Measurements from ENCODE around the gene RENBP. TPM values are rescaled to one million over a fixed set of nuclear protein-coding genes. Genes with fewer than 3 reads are reported as not detected.

The RENBP gene
- 10 to 100 TPM; 61.3 to 75.0 TPM for total RNA-seq

DNA sequence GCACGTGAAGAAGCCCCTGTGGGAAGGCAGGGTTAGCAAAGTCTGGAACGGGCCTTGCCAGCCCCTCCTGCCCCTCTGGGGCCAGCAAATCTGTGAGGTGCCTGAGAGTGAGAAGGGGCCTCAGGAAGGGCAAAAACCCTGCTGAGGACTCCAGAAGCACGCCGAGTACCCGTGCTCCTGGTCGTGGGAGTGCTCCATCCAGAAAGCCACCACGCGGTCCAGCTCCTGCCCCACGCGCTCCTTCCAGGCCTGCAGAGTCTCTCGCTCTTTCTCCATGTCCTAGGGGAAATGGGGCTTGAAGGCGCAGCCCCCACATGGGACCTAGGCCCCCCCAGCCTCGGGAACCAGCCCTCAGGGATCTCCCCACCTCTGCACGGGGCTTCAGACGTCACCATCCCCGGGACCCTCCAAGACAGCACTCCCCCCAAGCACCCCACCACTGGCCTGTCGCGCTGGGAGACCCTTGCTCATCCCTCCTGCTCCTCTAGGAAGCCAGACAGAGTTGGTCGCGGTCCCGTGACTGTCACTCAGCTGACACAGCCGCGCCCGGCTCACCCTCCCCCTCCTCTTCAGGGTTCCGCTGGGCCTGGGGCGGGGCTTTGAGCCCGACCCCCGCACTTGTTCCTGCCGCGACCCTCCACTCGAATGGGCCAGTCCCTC is at the start of gene RENBP:
TSS of gene RENBP (minus strand) at position 504 of the 660 bp plus-strand sequence. CDS start at position 471, 33 bp downstream.

DNA sequence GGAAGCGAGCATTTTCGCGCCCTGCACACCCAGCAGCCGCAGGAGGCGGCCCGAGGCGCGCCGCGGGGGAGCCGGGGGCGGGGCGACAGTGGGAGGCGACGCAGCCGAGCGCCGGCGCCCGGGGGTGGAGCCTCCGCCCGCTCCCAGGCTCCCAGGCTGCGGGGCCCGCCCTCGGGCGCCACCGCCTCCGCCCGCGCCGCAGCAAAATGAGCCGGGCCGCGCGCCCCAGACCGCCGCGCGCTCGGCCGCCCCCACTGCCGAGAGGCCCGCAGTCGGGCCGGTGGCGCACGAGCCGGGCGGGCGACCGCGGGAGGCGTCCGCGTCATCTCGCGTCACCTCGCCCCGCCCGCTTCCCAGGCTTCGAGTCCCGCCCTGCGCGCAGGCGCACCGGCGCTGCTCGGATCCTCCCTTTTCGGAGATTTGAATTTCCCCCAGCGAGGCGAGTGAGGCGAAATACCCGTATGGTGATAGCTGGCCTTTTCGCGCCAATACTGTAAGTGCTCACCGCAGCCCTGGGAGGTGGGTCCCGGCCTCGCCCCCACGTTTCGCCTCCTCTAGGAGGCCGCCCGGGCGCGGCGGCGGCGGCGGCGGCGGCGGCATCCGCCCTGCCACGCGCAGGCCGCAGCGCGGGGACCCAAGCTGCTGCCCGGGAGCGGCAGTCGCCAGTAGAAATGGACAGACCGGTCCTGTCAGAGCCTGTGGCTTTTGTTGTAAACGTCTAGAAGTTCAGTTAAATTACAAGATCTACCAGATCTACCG is 28.1 kb upstream of the RENBP start, which contains the start of gene TMEM187:
TSS of gene TMEM187 (plus strand) at position 387 of the 759 bp plus-strand sequence. CDS start 9,309 bp downstream, outside the sequence.

DNA sequence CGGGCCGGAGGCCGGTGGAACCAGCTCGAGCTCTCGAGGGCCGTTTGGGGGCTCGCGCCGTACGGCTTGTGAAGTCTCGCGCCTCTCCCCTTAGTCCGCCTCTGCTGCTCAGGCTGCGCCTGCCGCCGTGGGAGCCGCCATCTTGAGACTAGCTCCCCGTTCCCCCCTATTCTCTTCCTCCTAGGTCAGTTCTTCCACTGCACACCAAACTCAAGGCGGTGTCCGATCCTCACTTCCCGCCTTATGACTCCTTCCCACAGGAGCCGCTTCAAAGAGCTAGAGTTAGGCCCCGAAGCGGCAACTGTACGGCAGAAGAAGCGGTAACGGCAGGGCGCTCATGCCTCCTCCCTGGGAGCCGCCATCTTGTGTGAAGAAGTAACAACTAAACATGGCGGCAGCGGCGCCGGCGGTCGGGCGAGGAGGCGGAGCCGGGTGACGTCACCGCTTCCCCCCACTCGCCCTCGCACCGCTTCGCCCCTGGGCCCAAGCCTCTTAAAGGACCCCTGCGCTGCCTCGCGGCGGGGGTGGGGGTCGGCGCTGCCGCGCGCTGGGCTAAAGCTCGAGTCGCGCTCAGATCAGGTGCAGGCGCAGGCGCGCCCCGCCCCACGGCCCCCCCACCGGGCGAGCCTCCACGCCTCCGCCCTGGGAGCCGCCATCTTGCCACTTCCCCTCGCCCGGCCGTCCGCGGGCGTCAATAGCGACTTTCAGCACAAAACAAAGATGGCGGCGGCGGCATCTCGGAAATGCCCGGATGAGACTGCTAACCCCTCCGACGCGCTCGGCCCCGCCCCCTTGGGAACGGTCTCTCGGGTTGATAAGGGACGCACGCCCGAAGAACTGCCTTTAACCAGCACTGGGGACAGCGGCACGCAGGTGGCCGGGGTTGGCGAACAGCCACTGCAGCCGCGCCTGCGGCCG is 27.3 kb upstream of the RENBP start, which contains the start of gene HCFC1:
TSS of gene HCFC1 (minus strand) at position 369 of the 918 bp plus-strand sequence. CDS start 978 bp downstream, outside the sequence.

DNA sequence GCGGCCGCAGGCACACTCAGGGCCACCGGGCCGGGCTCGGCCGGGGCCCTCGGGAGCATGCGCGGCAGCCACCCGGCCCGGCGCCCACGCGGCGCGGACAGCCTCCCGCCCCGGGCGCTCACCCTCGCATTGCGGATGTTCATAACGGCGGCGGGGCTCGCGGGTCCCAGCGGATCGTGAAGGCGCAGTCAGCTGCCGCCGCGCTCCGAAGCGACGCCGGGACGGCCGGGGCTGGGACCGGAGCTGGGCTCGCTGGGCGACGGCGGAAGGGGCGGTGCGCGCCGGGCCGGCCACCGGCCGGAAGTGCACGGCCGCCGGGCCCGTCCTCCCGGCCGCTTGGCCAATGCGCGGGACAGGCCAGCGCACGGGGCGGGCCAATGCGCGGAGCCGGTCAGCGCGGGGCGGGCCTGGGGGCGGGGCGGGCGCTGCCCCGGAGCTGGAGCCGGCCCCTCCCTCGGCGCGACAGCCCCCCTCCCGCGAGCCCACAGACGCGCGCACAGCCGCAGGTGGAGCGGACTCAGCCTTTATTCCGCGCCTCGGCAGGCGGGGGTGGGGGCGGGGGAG is 9.6 kb downstream of the RENBP start, which contains the start of gene NAA10:
TSS of gene NAA10 (minus strand) at position 276 of the 564 bp plus-strand sequence. CDS start at position 143, 133 bp downstream.

DNA sequence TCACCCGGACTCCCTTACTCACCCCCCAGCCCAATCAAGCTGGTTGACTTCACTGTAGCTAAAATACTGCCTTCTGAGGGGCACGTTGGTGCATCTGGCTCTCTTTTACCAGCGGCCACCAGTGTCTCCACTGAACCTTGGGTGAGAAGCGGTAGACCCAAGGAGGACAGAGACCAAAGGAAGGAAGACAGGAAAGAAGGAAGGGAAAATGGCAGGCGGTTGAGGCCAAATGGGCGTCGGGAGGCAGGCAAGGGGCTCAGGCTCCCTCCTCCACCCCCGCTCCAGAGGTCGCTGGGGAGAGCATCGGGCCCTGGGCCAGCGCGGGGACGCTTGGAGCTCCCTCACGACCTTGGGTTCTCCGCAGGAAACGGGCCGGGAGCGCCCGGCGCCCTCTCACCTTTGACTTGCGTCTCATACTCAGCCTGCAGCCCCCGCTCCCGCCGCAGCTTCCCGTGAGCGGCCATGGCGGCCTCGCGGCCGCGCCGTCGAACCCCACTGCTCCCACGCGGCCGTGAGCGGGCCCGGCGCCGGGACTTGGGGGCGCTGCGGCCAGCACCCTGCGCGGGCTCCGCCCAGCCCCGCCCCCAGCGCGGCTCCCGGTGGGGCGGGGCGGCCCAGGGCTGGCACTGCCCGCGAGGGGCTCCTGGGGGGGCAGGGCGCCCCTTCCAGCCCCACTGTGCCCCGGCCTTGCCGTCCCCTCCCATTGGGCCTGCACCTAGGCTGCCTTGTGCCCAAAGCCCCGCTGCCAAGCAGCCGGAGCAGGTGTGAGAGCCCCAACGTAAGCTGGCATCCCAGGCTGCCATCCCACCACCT is 18.5 kb downstream of the RENBP start, which contains the start of gene ARHGAP4:
TSS of gene ARHGAP4 (minus strand) at position 526 of the 813 bp plus-strand sequence. CDS start at position 464, 62 bp downstream.

DNA sequence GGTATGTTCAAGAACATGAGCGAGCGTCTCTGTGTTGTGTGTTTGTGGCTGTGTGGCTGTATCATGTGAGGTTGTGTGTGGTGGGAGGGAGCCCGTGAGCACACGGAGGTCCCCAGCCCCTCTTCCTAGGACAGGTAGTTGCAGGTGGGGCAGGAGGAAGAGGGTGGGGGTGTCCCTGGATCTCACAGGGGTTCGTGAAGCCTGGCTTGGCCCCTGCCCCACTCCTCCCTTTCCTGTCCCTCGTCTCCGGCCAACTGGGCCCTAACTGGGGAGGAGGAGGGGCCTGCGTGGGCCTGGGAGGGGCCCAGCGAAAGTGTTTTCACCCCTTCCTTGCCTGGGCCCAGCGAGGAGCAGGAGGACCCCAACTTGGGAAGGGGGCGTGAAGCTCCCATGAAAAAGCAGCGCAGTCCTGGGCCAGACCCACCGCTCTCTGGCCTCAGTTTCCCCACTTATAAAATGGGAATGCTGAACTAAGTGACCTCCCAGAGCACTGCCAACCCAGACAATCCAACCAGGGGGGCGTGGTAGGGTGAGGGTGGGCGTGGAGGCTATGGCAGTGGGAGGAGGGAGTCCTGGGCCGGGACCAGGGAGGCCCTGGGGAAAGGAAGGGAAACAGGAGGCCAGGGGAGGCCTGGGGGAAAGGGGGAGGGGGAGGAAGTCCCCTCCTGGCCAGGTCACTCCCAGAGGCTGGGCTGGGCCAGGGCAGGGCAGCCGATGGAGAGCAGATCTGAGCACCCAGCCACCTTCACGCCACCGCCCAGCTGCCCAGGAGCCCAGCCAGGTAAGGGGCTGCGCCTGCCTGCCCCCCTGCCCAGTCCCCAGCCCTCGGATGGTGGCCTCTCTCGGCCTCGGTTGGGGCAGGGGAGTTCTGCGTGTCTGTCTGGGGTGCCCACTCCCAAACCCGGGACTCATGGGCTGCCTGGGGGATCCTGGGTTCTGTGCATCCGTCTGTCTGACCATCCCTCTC is 40.2 kb downstream of the RENBP start, which contains the start of gene AVPR2:
TSS of gene AVPR2 (plus strand) at position 683 of the 967 bp plus-strand sequence. CDS start 473 bp downstream, outside the sequence.

DNA sequence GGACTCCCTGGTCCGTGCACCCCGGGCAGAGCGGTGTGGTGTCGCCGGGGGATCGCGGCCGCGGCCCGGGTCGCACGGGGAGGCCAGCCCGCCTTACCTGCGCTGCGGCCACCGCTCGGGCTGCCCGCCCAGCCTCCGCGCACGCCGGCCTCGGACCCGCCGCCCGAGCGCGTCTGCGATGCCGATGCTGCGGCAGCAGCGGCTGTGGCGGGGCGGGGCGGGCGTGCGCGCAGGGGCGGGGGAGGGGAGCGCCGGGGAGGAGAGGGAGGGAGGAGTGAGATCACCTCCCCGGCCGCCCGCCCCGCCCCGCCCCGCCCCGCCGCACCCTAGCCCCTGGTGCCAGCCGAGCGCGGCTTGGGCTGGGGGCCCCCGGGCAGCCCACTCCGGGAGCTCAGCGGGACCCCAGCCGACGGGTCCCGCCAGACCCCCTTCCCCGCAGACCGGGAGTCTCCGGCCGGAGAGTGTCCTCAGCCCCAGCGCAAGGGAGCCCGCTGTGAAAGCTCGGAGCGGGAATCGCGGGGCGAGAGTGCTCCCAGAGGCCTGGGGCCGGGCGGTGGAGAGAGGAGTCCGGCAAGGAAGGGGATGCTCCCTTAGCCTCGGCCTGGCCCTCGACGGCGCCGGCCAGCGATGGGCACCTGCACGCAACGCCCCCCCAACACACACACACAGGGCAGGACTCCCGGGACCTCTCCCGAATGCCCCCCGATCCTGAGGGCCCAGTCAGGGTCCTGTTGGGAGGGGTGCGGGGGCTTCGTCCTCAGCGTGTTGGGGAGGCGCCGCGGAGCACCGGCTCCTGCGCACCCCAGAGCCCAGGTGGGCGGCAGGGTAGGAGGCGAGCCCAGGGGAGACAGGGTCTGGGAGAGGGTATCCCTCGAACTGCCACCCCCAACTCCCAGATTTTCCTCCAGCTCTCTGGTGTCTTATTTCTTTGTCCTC is 58.2 kb downstream of the RENBP start, which contains the start of gene L1CAM:
TSS of gene L1CAM (minus strand) at position 206 of the 936 bp plus-strand sequence. CDS start 10,337 bp downstream, outside the sequence.

Small RNA genes within 50 kb of the gene (small RNA-seq; reads per million reads assigned to genes)
- gene MIR3202-1 = 0.17 reads per million in 2 donors

Other genes with a start within 250 kb of the RENBP start
- gene BCAP31, start 220.3 kb downstream of the RENBP start, total RNA-seq = 100 to 1,000 TPM; 150 to 223 TPM
- gene ABCD1, start 219.8 kb downstream of the RENBP start, total RNA-seq = 100 to 1,000 TPM in 1 of 2 donors, 10 to 100 TPM in 1; 88.4 to 114 TPM
- 1 to 10 TPM; 8.7 to 9.6 TPM for gene PLXNB3, start 180.4 kb downstream of the RENBP start, total RNA-seq
- under 1 TPM; under 0.01 to 0.33 TPM for gene SRPK3, start 163.6 kb downstream of the RENBP start, total RNA-seq
- gene IDH3G, start 150.3 kb downstream of the RENBP start, total RNA-seq = 10 to 100 TPM; 49.3 to 54.7 TPM
- 100 to 1,000 TPM in 1 of 2 donors, 10 to 100 TPM in 1; 93.6 to 110 TPM for gene SSR4, start 150.0 kb downstream of the RENBP start, total RNA-seq
- gene PDZD4, start 114.1 kb downstream of the RENBP start, total RNA-seq = 1 to 10 TPM in 1 of 2 donors, under 1 TPM in 1; 1.00 to 1.7 TPM
- 100 to 1,000 TPM; 127 to 207 TPM for gene L1CAM, start 58.5 kb downstream of the RENBP start, total RNA-seq
- gene AVPR2, start 40.0 kb downstream of the RENBP start, total RNA-seq = under 1 TPM in 1 of 2 donors, not detected in 1; 0.33 TPM
- gene ARHGAP4, start 18.4 kb downstream of the RENBP start, total RNA-seq = 1 to 10 TPM; 2.3 to 3.8 TPM
- 10 to 100 TPM; 66.4 to 89.6 TPM for gene NAA10, start 9.6 kb downstream of the RENBP start, total RNA-seq
- gene HCFC1, start 27.2 kb upstream of the RENBP start, total RNA-seq = 10 to 100 TPM; 32.0 to 37.6 TPM
- 1 to 10 TPM; 6.0 to 9.3 TPM for gene TMEM187, start 28.1 kb upstream of the RENBP start, total RNA-seq
- 10 to 100 TPM; 30.6 to 67.3 TPM for gene IRAK1, start 75.3 kb upstream of the RENBP start, total RNA-seq
- 10 to 100 TPM; 23.4 to 29.3 TPM for gene MECP2, start 153.1 kb upstream of the RENBP start, total RNA-seq
- gene OPN1LW, start 199.6 kb upstream of the RENBP start, total RNA-seq = not detected
- not detected for gene OPN1MW, start 238.0 kb upstream of the RENBP start, total RNA-seq